H9 (cell line): ENCODE measurements around the gene PCNX2. TPM values are rescaled to one million over a fixed set of nuclear protein-coding genes. Genes with fewer than 3 reads are reported as not detected.

Experiments used
- DNase-seq: peaks from one replicate; pipeline ENCODE4 v3.0.0-alpha.2; 2017
- H2AFZ ChIP-seq: one replicate; pipeline ENCODE4 v1.6.1; 2013; ENCODE audit warnings: mild to moderate bottlenecking, low read length, control low read depth, moderate library complexity
- H2AK5ac ChIP-seq: 2 replicates; pipeline ENCODE4 v1.6.1; 2013; ENCODE audit warnings: low read length, control low read depth, mixed read lengths; ENCODE audit not compliant: insufficient read length
- H2BK120ac ChIP-seq: one replicate; pipeline ENCODE4 v1.6.1; 2013; ENCODE audit warnings: low read depth, mild to moderate bottlenecking, low read length, control low read depth, inconsistent platforms; ENCODE audit not compliant: poor library complexity, severe bottlenecking
- H2BK12ac ChIP-seq: 2 replicates; pipeline ENCODE4 v1.6.1; 2013; ENCODE audit warnings: low read length, control low read depth, mixed read lengths, low read depth; ENCODE audit not compliant: insufficient read length
- H2BK15ac ChIP-seq: 2 replicates; pipeline ENCODE4 v1.6.1; 2013; ENCODE audit warnings: low read depth, low read length, control low read depth
- H2BK20ac ChIP-seq: one replicate; pipeline ENCODE4 v1.6.1; 2013; ENCODE audit warnings: low read depth, mild to moderate bottlenecking, low read length, control low read depth, inconsistent platforms; ENCODE audit not compliant: poor library complexity, severe bottlenecking
- H2BK5ac ChIP-seq: 2 replicates; pipeline ENCODE4 v1.6.1; 2013; ENCODE audit warnings: low read length, control low read depth, mixed read lengths; ENCODE audit not compliant: insufficient read length
- H3K14ac ChIP-seq: 2 replicates; pipeline ENCODE4 v1.6.1; 2013; ENCODE audit warnings: low read length, control low read depth; ENCODE audit not compliant: insufficient read depth
- H3K18ac ChIP-seq: 2 replicates; pipeline ENCODE4 v1.6.1; 2013; ENCODE audit warnings: low read depth, mild to moderate bottlenecking, mixed read lengths, low read length, control low read depth; ENCODE audit not compliant: insufficient read length
- H3K23ac ChIP-seq: 2 replicates; pipeline ENCODE4 v1.6.1; 2013; ENCODE audit warnings: low read length, control low read depth, mixed read lengths, low read depth; ENCODE audit not compliant: insufficient read length
- H3K23me2 ChIP-seq: 2 replicates; pipeline ENCODE4 v1.6.1; 2013; ENCODE audit warnings: low read depth, mild to moderate bottlenecking, mixed read lengths, low read length, control low read depth; ENCODE audit not compliant: insufficient read length, poor library complexity, severe bottlenecking
- H3K27ac ChIP-seq: 2 replicates; pipeline ENCODE4 v1.5.1; 2013; ENCODE audit warnings: low read length, control low read depth, mixed read lengths, low read depth; ENCODE audit not compliant: insufficient read length
- H3K27me3 ChIP-seq: 2 replicates; pipeline ENCODE4 v1.6.1; 2013; ENCODE audit warnings: low read length, control low read depth, inconsistent platforms; ENCODE audit not compliant: insufficient read depth
- H3K4ac ChIP-seq: 2 replicates; pipeline ENCODE4 v1.6.1; 2013; ENCODE audit warnings: low read depth, mild to moderate bottlenecking, control low read depth, inconsistent platforms, low read length, moderate library complexity
- H3K4me1 ChIP-seq: 2 replicates; pipeline ENCODE4 v1.6.1; 2013; ENCODE audit warnings: low read length, control low read depth, inconsistent platforms; ENCODE audit not compliant: insufficient read depth
- H3K4me2 ChIP-seq: 2 replicates; pipeline ENCODE4 v1.6.1; 2013; ENCODE audit warnings: low read length, control low read depth, mixed read lengths; ENCODE audit not compliant: insufficient read length, insufficient read depth
- H3K56ac ChIP-seq: 2 replicates; pipeline ENCODE4 v1.6.1; 2013; ENCODE audit warnings: low read depth, mild to moderate bottlenecking, mixed read lengths, low read length, control low read depth; ENCODE audit not compliant: insufficient read length
- H3K79me1 ChIP-seq: 2 replicates; pipeline ENCODE4 v1.6.1; 2013; ENCODE audit warnings: low read depth, mild to moderate bottlenecking, moderate library complexity, low read length, control low read depth, inconsistent platforms; ENCODE audit not compliant: insufficient read depth, poor library complexity, severe bottlenecking
- H3K79me2 ChIP-seq: 2 replicates; pipeline ENCODE4 v1.6.1; 2013; ENCODE audit warnings: low read length, control low read depth, inconsistent platforms; ENCODE audit not compliant: insufficient read depth
- H3K9ac ChIP-seq: 2 replicates; pipeline ENCODE4 v1.6.1; 2013; ENCODE audit warnings: low read length, control low read depth, mixed read lengths; ENCODE audit not compliant: insufficient read length; ENCODE audit errors: extremely low read depth
- H3K9me3 ChIP-seq: one replicate; pipeline ENCODE4 v1.6.1; 2013; ENCODE audit warnings: low read depth, low read length, inconsistent platforms; ENCODE audit not compliant: control insufficient read depth
- H3T11ph ChIP-seq: one replicate; pipeline ENCODE4 v1.6.1; 2013; ENCODE audit warnings: mild to moderate bottlenecking, low read length, control low read depth, inconsistent platforms
- H4K20me1 ChIP-seq: one replicate; pipeline ENCODE4 v1.6.1; 2013; ENCODE audit not compliant: control insufficient read depth, insufficient read length, insufficient read depth
- H4K5ac ChIP-seq: 2 replicates; pipeline ENCODE4 v1.6.1; 2013; ENCODE audit warnings: low read depth, mild to moderate bottlenecking, mixed read lengths, low read length, control low read depth; ENCODE audit not compliant: insufficient read length
- H4K8ac ChIP-seq: replicated peaks from 2 replicates; pipeline ENCODE4 v1.6.1; 2013; ENCODE audit warnings: low read length, control low read depth, mixed read lengths, low read depth; ENCODE audit not compliant: insufficient read length
- H4K91ac ChIP-seq: 2 replicates; pipeline ENCODE4 v1.6.1; 2013; ENCODE audit warnings: low read depth, mild to moderate bottlenecking, moderate library complexity, mixed read lengths, low read length, control low read depth; ENCODE audit not compliant: insufficient read length
- H3K27ac Mint-ChIP-seq, 3 experiments: 2 replicates in 2 of 3; 3 replicates in 1 of 3; pipeline ENCODE4 v1.8.0; 2020 to 2021; ENCODE audit warnings: mixed read lengths in 3 of 3, mild to moderate bottlenecking in 1 of 3, moderate library complexity in 1 of 3
- H3K27me3 Mint-ChIP-seq: 2 replicates; pipeline ENCODE4 v1.8.0; 2021; ENCODE audit warnings: low read depth, mild to moderate bottlenecking, moderate library complexity, mixed read lengths
- H3K36me3 Mint-ChIP-seq, 3 experiments: 2 replicates in 2 of 3; 3 replicates in 1 of 3; pipeline ENCODE4 v1.8.0; 2020 to 2021; ENCODE audit warnings: low read depth in 3 of 3, mixed read lengths in 3 of 3; ENCODE audit not compliant: insufficient read depth in 1 of 3
- H3K4me1 Mint-ChIP-seq, 2 experiments: 2 replicates each; pipeline ENCODE4 v1.8.0; 2020; ENCODE audit warnings: mixed read lengths in 2 of 2
- H3K4me3 Mint-ChIP-seq, 2 experiments: 2 replicates in 1 of 2; 3 replicates in 1 of 2; pipeline ENCODE4 v1.8.0; 2020 to 2021; ENCODE audit warnings: mild to moderate bottlenecking in 2 of 2, mixed read lengths in 2 of 2, moderate library complexity in 1 of 2
- H3K9me3 Mint-ChIP-seq, 2 experiments: 2 replicates in 1 of 2; 3 replicates in 1 of 2; pipeline ENCODE4 v1.8.0; 2020; ENCODE audit warnings: mild to moderate bottlenecking in 2 of 2, mixed read lengths in 2 of 2, moderate library complexity in 1 of 2
- WGBS: extraction: QIAGEN DNeasy Blood & Tissue Kit; methylation state at CpG from one replicate; pipeline ENCODE4 v1.1.7; 2013; ENCODE audit warnings: missing lambda C conversion rate, low lambda C conversion rate, mixed read lengths; ENCODE audit not compliant: insufficient read length; ENCODE audit errors: extremely low coverage; 5-methylcytosine and 5-hydroxymethylcytosine counted together
- total RNA-seq: library from RNA; stranded (reverse); gene quantifications from 2 replicates; pipeline ENCODE4 v1.2.1, GENCODE V29; 2021
- TF ChIP-seq, protein P1 (sequence below): fragments of 200-600 bp; sonication (generic); conservative IDR thresholded peaks from 3 replicates; pipeline ENCODE4 v1.8.0; 2021; ENCODE audit warnings: antibody characterized with exemption, mild to moderate bottlenecking

Gene PCNX2
- total RNA-seq, 1 experiment from 2014 or later: 45.1 TPM

DNA sequence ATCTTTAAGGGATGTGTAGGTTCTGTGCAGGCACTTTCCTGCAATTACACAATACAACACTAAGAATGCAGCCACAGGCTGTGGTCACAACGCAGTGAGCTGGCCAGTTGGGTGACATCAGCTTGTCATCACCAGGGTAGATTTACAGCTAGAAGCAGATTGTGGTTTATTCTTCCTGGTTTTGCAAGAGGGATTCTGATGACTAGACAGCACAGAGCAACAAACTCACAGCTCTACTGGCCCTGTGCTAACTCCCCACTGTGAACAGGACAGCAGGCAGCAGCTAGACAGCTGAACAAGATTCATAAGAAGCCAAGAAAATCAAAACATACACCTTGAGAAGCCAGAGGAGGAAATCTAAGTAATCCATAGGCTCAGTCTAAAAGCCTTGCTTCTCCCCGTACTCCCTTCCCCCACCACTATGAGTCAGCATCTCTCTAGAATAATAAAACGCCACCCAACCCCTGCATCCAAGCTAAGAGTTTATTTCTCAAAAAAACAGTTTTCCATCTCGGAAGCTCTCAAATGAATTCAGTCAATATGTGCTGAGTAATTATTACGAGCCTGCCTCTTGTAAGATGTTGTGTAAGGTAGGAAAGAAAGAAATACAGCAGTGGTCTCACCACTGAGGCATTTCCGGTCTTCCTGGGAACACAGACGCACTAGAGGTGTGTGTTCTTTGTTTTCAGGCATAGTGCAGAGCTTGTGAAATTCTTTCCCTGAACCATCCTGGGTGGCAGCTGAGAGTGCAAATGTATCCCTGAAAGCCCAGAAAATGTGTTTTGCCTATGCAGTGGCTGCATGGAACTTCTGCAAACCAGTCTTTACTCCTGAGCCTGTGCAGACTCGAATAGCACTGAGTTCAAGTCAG, 182.3 kb downstream of the PCNX2 start:
- Histone ChIP-seq H3K23ac (no peak overlapping the region), H3K79me1 (no peaks in the 10 kb centered on the region), H2BK120ac (no peak overlapping the region), H3K9me3 (no peaks in the 10 kb centered on the region), H4K91ac (peak overlapping the region; percentile 78), H3K18ac (peak overlapping the region; percentile 86), H3K4me1 (peaks cover 15% of the 10 kb centered on the region; the same call in 1 of the 2 replicates), H3K23me2 (no peaks in the 10 kb centered on the region), H4K5ac (peak overlapping the region; percentile 43), H3K4ac (no peak overlapping the region; the same call in 1 of the 2 replicates), H2AFZ (no peak overlapping the region), H3T11ph (peak overlapping the region; percentile 55), H3K56ac (peak overlapping the region; percentile 84), H3K4me2 (peak overlapping the region; percentile 37), H3K9ac (peak overlapping the region; percentile 75), H2BK12ac (peak overlapping the region; percentile 71), H2BK15ac (no peak overlapping the region), H2BK20ac (no peak overlapping the region), H3K14ac (peak overlapping the region; percentile 74), H3K27ac (peak overlapping the region; percentile 98), H2AK5ac (peak overlapping the region; percentile 10), H3K79me2 (no peaks in the 10 kb centered on the region), H3K27me3 (no peaks in the 10 kb centered on the region), H4K8ac (no peak overlapping the region), H4K20me1 (no peaks in the 10 kb centered on the region), H2BK5ac (peak overlapping the region; percentile 91)
- DNase-seq: peak; percentile 86
- TF ChIP-seq, protein P1, sequence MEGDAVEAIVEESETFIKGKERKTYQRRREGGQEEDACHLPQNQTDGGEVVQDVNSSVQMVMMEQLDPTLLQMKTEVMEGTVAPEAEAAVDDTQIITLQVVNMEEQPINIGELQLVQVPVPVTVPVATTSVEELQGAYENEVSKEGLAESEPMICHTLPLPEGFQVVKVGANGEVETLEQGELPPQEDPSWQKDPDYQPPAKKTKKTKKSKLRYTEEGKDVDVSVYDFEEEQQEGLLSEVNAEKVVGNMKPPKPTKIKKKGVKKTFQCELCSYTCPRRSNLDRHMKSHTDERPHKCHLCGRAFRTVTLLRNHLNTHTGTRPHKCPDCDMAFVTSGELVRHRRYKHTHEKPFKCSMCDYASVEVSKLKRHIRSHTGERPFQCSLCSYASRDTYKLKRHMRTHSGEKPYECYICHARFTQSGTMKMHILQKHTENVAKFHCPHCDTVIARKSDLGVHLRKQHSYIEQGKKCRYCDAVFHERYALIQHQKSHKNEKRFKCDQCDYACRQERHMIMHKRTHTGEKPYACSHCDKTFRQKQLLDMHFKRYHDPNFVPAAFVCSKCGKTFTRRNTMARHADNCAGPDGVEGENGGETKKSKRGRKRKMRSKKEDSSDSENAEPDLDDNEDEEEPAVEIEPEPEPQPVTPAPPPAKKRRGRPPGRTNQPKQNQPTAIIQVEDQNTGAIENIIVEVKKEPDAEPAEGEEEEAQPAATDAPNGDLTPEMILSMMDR: no peak
- Mint-ChIP-seq H3K4me1 (peaks cover 43 to 53% of the 10 kb centered on the region in 2 experiments), H3K9me3 (no peaks in the 10 kb centered on the region), H3K36me3 (peaks cover 8 to 18% (median 16%) of the 10 kb centered on the region in 3 experiments; a peak in 6 of 7 replicates), H3K27me3 (no peaks in the 10 kb centered on the region), H3K27ac (peak overlapping the region; percentile 79 to 100 (median 94)), H3K4me3 (peak overlapping the region in 1 of 2 experiments; percentile 29; a peak in 1 of 5 replicates)
- no CpG with 5 or more reads among the region's 8 CpGs for WGBS
